GM12878 (cell line): ENCODE results near the gene TGFBRAP1. TPM values are rescaled to one million over a fixed set of nuclear protein-coding genes. Genes with fewer than 3 reads are reported as not detected.

ENCODE experiments used
- ATAC-seq: fragments of 200-7000 bp; cut with Tn5 transposase; 3 replicates; pipeline ENCODE4 v1.9.1; 2020; ENCODE audit warnings: mild to moderate bottlenecking, moderate library complexity
- BruUV-seq: library from RNA; stranded (reverse); fragments of 400-500 nt; replicated peaks from 2 replicates; lab custom pipeline; 2021; lab: Mats Ljungman, UMichigan
- CTCF ChIA-PET: fragments of 300-600 bp; sonication (Branson Sonifier 250); formaldehyde crosslinking; extraction: SDS; loops from one replicate; lab custom pipeline; 2021; ENCODE audit warnings: inconsistent platforms; lab: Yijun Ruan, JAX
- POLR2A ChIA-PET: fragments of 350-600 bp; formaldehyde crosslinking; extraction: SDS; loops from one replicate; lab custom pipeline; 2021; ENCODE audit warnings: inconsistent platforms; lab: Charles Lee
- RAD21 ChIA-PET: fragments of 300-600 bp; sonication (Branson Sonifier 250); formaldehyde crosslinking; loops from one replicate; lab custom pipeline; 2023; ENCODE audit warnings: antibody characterized with exemption; ENCODE audit not compliant: unreplicated experiment; lab: Charles Lee
- SMC1A ChIA-PET: fragments of 300-600 bp; sonication (Branson Sonifier 250); formaldehyde crosslinking; loops from one replicate; lab custom pipeline; 2023; ENCODE audit not compliant: unreplicated experiment, uncharacterized antibody; lab: Charles Lee
- DNase-seq: peaks from one replicate; pipeline ENCODE4 v3.0.0-alpha.2; 2011; ENCODE audit warnings: low read depth, low spot score
- FAIRE-seq: peaks from 3 replicates; lab custom pipeline; 2011; peaks lifted over from hg19 to GRCh38; lab: Jason Lieb, UNC
- H2AFZ ChIP-seq: 2 replicates; pipeline ENCODE4 v1.6.0; 2011; ENCODE audit warnings: low read depth, low read length, control low read depth; ENCODE audit not compliant: control insufficient read depth
- H3K27ac ChIP-seq: 2 replicates; pipeline ENCODE4 v1.5.1; 2011; ENCODE audit warnings: control low read depth; ENCODE audit not compliant: control insufficient read depth, insufficient read depth
- H3K27me3 ChIP-seq, 2 experiments: replicated peaks in 1 of 2; 2 replicates each; pipeline versions ENCODE4 v1.6.0 to v1.6.1; 2011; ENCODE audit warnings: low read length in 1 of 2; ENCODE audit not compliant: control insufficient read depth in 2 of 2, insufficient read depth in 2 of 2
- H3K36me3 ChIP-seq, 2 experiments: 2 replicates each; pipeline ENCODE4 v1.5.1; 2011; ENCODE audit warnings: low read length in 1 of 2; ENCODE audit not compliant: control insufficient read depth in 2 of 2, insufficient read depth in 2 of 2
- H3K4me1 ChIP-seq: 2 replicates; pipeline ENCODE4 v1.6.1; 2011; ENCODE audit warnings: mild to moderate bottlenecking, low read length, moderate library complexity, mixed read lengths; ENCODE audit not compliant: control insufficient read depth, insufficient read depth
- H3K4me2 ChIP-seq: 2 replicates; pipeline ENCODE4 v1.6.0; 2011; ENCODE audit warnings: control low read depth; ENCODE audit not compliant: control insufficient read depth, insufficient read depth
- H3K4me3 ChIP-seq: fragments of 200-600 bp; sonication (generic); 2 replicates; pipeline ENCODE4 v1.5.1; 2016
- H3K79me2 ChIP-seq: 2 replicates; pipeline ENCODE4 v1.6.0; 2011; ENCODE audit warnings: low read length; ENCODE audit not compliant: control insufficient read depth, insufficient read depth
- H3K9ac ChIP-seq: 2 replicates; pipeline ENCODE4 v1.8.0; 2011; ENCODE audit warnings: low read length, control low read depth, mixed read lengths; ENCODE audit not compliant: control insufficient read depth, insufficient read depth
- H3K9me3 ChIP-seq: replicated peaks from 3 replicates; pipeline ENCODE4 v1.5.1; 2011; ENCODE audit warnings: mild to moderate bottlenecking, low read length; ENCODE audit not compliant: control insufficient read depth, insufficient read depth
- H4K20me1 ChIP-seq: 2 replicates; pipeline ENCODE4 v1.6.0; 2011; ENCODE audit not compliant: control insufficient read depth, insufficient read depth
- BRCA1 ChIP-seq: IDR thresholded peaks from 2 replicates; pipeline ENCODE4 v1.6.1; 2011; ENCODE audit warnings: low read depth, low read length, improper control_type of control experiment
- DPF2 ChIP-seq: fragments of 450-650 bp; IDR thresholded peaks from 2 replicates; pipeline ENCODE4 v1.6.1; 2017; ENCODE audit warnings: mild to moderate bottlenecking
- ETV6 ChIP-seq, 2 experiments: fragments of 450-650 bp in 1 of 2; IDR thresholded peaks in 1 of 2; conservative IDR thresholded peaks in 1 of 2; 2 replicates each; pipeline ENCODE4 v1.6.1; 2014; ENCODE audit warnings: antibody characterized with exemption in 1 of 2, borderline replicate concordance in 1 of 2, low read depth in 1 of 2, mild to moderate bottlenecking in 1 of 2, moderate library complexity in 1 of 2
- EZH2 ChIP-seq: IDR thresholded peaks from 2 replicates; pipeline ENCODE4 v1.6.1; 2012; ENCODE audit warnings: low read depth, mild to moderate bottlenecking, control low read depth, inconsistent platforms, low read length, borderline replicate concordance; ENCODE audit not compliant: control insufficient read depth
- LARP7 ChIP-seq: fragments of 450-650 bp; IDR thresholded peaks from 2 replicates; pipeline ENCODE4 v1.6.1; 2017; ENCODE audit warnings: mild to moderate bottlenecking
- SIX5 ChIP-seq: IDR thresholded peaks from 2 replicates; pipeline ENCODE4 v1.6.1; 2011; ENCODE audit warnings: mild to moderate bottlenecking, low read depth, low read length, moderate library complexity; ENCODE audit not compliant: severe bottlenecking
- SP1 ChIP-seq: IDR thresholded peaks from one replicate; pipeline ENCODE4 v1.6.1; 2011; ENCODE audit warnings: low read depth, low read length
- TAF1 ChIP-seq: IDR thresholded peaks from 2 replicates; pipeline ENCODE4 v1.6.1; 2011; ENCODE audit warnings: mild to moderate bottlenecking, low read depth, low read length, borderline replicate concordance
- ZBTB33 ChIP-seq: fragments of 450-650 bp; IDR thresholded peaks from 2 replicates; pipeline ENCODE4 v1.6.1; 2017; ENCODE audit warnings: mild to moderate bottlenecking
- ZNF592 ChIP-seq: fragments of 450-650 bp; IDR thresholded peaks from 2 replicates; pipeline ENCODE4 v1.6.1; 2017; ENCODE audit warnings: mild to moderate bottlenecking, moderate library complexity
- WGBS: methylation state at CpG from one replicate; pipeline ENCODE4 v1.1.6; 2016; ENCODE audit warnings: low lambda C conversion rate; ENCODE audit not compliant: insufficient replicate concordance, insufficient coverage; ENCODE audit errors: missing lambda C conversion rate; 5-methylcytosine and 5-hydroxymethylcytosine counted together
- in situ Hi-C: fragments of 300-500 bp; cut with MboI; formaldehyde crosslinking; loops from 9 replicates; pipeline ENCODE4 v1.14.3; 2018; ENCODE audit warnings: mixed read lengths
- intact Hi-C: fragments of 100-400 bp; cut with micrococcal nuclease; formaldehyde crosslinking; loops from one replicate; pipeline ENCODE4 v1.14.2; 2022; ENCODE audit not compliant: unreplicated experiment
- polyA plus RNA-seq, 11 experiments: library from polyadenylated mRNA; depleted of rRNA in 4 of 11; unstranded in 6 of 11; stranded (reverse) in 5 of 11; fragments of >200 nt; fragmentation: Nextera tagmentation in 4 of 11; fragmentation: Illumina TruSeq in 1 of 11; extraction: Ambion mirVana in 4 of 11; extraction: Trizol in 1 of 11; gene quantifications; 1 replicate in 1 of 11; 2 replicates in 10 of 11; pipeline versions ENCODE4 v1.2.1 to v1.2.3, GENCODE V29; 2011 to 2016; ENCODE audit warnings: inconsistent platforms in 2 of 11, missing spikeins in 2 of 11, low read depth in 1 of 11
- total RNA-seq, 4 experiments: library from RNA; depleted of rRNA in 3 of 4; stranded (reverse); fragments of >200 nt in 3 of 4; fragmentation: Illumina TruSeq in 1 of 4; extraction: Trizol in 1 of 4; gene quantifications; 2 replicates each; pipeline versions ENCODE4 v1.2.1 to v1.2.3, GENCODE V29; 2013 to 2021

TGFBRAP1 gene
- total and polyA plus RNA-seq, 10 of the 15 experiments (the other 5 are each of a cell fraction or from before 2014, with no cell fraction given): 7.9 to 37.4 (median 23.7) TPM

- Histone ChIP-seq H4K20me1 (no peaks in the 10 kb centered on the region), H3K79me2 (peaks cover 85% of the 10 kb centered on the region), H3K4me2 (peak overlapping the region; percentile 50), H2AFZ (no peak overlapping the region), H3K27ac (no peak overlapping the region), H3K9me3 (no peaks in the 10 kb centered on the region), H3K9ac (no peak overlapping the region), H3K4me1 (peaks cover 21% of the 10 kb centered on the region), H3K36me3 (peaks cover 0 to 8% of the 10 kb centered on the region in 2 experiments; a peak in 2 of 4 replicates), H3K4me3 (no peak overlapping the region), H3K27me3 (no peaks in the 10 kb centered on the region)
- FAIRE-seq (no peak), ATAC-seq (no peak), DNase-seq (no peak)
- RAD21 ChIA-PET: no interaction called here
- CTCF ChIA-PET: interaction anchor here (0.6 kb wide), 1 partner anchor 88 kb away, joined by 3 read pairs; no protein-coding TSS in a partner anchor
- 66% methylated on average over 3 of the region's 3 CpGs for WGBS
- intact Hi-C loops: no loop called here
- POLR2A ChIA-PET: no interaction called here
- in situ Hi-C loops: no loop called here
- SMC1A ChIA-PET: interaction anchor here (1.2 kb wide), 1 partner anchor 10 kb away, joined by 6 read pairs; no protein-coding TSS in a partner anchor
- TF ChIP-seq ZNF592 (no peak), TAF1 (no peak), ZBTB33 (no peak), SP1 (no peak), SIX5 (no peak), LARP7 (no peak), ETV6 (conservative IDR thresholded peaks at IDR 0.05 in 1 of 2, IDR thresholded peaks at IDR 0.05 in 1 of 2; ENCODE audit: borderline replicate concordance in 1 of 2, low read depth in 1 of 2) (no peak), BRCA1 (no peak), EZH2 (no peak), DPF2 (no peak)
- BruUV-seq: no TSS peak
Measured at GRCh38 chr2:105325389-105325963, 4.1 kb downstream of the TGFBRAP1 start.
